Motor neuron (in vitro differentiated cells): ENCODE results near the gene EYS. TPM values are rescaled to one million over a fixed set of nuclear protein-coding genes. Genes with fewer than 3 reads are reported as not detected.
A peak's percentile ranks its signal among the peaks of the same experiment; 100 is the strongest.
"Not testable (repeated sequence)": the region's sequence is repeated elsewhere in the genome, so short reads cannot be mapped to it uniquely, and the experiment has no call there.

Experiments
- ATAC-seq, 8 experiments: fragments of 200-7000 bp; cut with Tn5 transposase; replicated peaks in 6 of 8; 2 replicates each; pipeline ENCODE4 v1.8.0; 2021; ENCODE audit warnings: mild to moderate bottlenecking in 8 of 8, moderate library complexity in 8 of 8
- H3K27ac ChIP-seq, 2 donors: fragments of 250-450 bp; sonication (Bioruptor Pico); 2 replicates each; pipeline ENCODE4 v1.9.0; 2021; ENCODE audit warnings: antibody characterized with exemption in 2 of 2, mild to moderate bottlenecking in 2 of 2, moderate library complexity in 1 of 2
- H3K4me1 ChIP-seq, 2 donors: fragments of 250-450 bp; sonication (Bioruptor Pico); replicated peaks in 1 of 2; 2 replicates each; pipeline ENCODE4 v1.6.1; 2021; ENCODE audit warnings: antibody characterized with exemption in 2 of 2, mild to moderate bottlenecking in 2 of 2, moderate library complexity in 1 of 2
- H3K4me3 ChIP-seq, 5 donors: fragments of 250-450 bp; sonication (Bioruptor Pico); 2 replicates each; pipeline ENCODE4 v1.9.0; 2021; ENCODE audit warnings: antibody characterized with exemption in 5 of 5, mild to moderate bottlenecking in 5 of 5, moderate library complexity in 4 of 5
- WGBS, 10 experiments: fragments of 450-650 bp; shearing (Covaris generic); methylation state at CpG; one replicate each; pipeline ENCODE4 v1.0.0; 2022; 5-methylcytosine and 5-hydroxymethylcytosine counted together
- in situ Hi-C, 9 experiments: fragments of 400-800 bp; cut with MboI; loops; one replicate each; pipeline ENCODE4 v1.15.0; 2021; ENCODE audit warnings: low sequenced_read_pairs in 9 of 9, low pct_unique_long_range_greater_than_20kb in 2 of 9; ENCODE audit not compliant: unreplicated experiment in 9 of 9
- total RNA-seq, 8 experiments: library from RNA; unstranded; fragments of 300-600 nt; gene quantifications; 2 replicates each; pipeline versions ENCODE4 v1.2.3 to v1.2.4, GENCODE V29; 2022

EYS gene
- total RNA-seq, 8 experiments from 2014 or later: 0.71 to 3.7 (median 1.2) TPM

- in situ Hi-C loops: no loop called here
- Histone ChIP-seq H3K27ac (no peak overlapping the region), H3K4me3 (no peak overlapping the region), H3K4me1 (no peaks in the 10 kb centered on the region)
- no peak for ATAC-seq
- WGBS, 10 experiments: 0 to 100% (median 32%) methylated on average over 1 to 2 of the region's 2 CpGs; no CpG with 5 or more reads in 1 of the 10 experiments
Measured at GRCh38 chr6:65610746-65611145, 96.3 kb downstream of the EYS start.

- Histone ChIP-seq H3K4me1 (no peaks in the 10 kb centered on the region), H3K27ac (no peak overlapping the region), H3K4me3 (no peak overlapping the region)
- in situ Hi-C loops: no loop called here
- WGBS, 10 experiments: 22 to 100% (median 73%) methylated on average over 3 to 4 of the region's 4 CpGs
- no peak for ATAC-seq
Measured at GRCh38 chr6:65595540-65595939, 111.5 kb downstream of the EYS start.

GRCh38 chr6:65570340-65570739 is 136.7 kb downstream of the EYS start:
- no peak for ATAC-seq
- Histone ChIP-seq H3K4me3 (no peak overlapping the region), H3K4me1 (no peaks in the 10 kb centered on the region), H3K27ac (no peak overlapping the region)
- 0 to 67% (median 33%) methylated on average over 1 of the region's 1 CpG; no CpG with 5 or more reads in 1 of the 10 experiments for WGBS, 10 experiments
- in situ Hi-C loops: no loop called here

- Histone ChIP-seq H3K4me1 (no peaks in the 10 kb centered on the region), H3K4me3 (no peak overlapping the region), H3K27ac (no peak overlapping the region)
- no peak for ATAC-seq
- in situ Hi-C loops: no loop called here
- WGBS, 10 experiments: 17 to 89% (median 71%) methylated on average over 1 to 2 of the region's 2 CpGs; no CpG with 5 or more reads in 5 of the 10 experiments
Measured at GRCh38 chr6:65569505-65569904, 137.5 kb downstream of the EYS start.

GRCh38 chr6:65569056-65569455 is 138.0 kb downstream of the EYS start:
- 0 to 100% (median 71%) methylated on average over 1 to 3 of the region's 7 CpGs; no CpG with 5 or more reads in 5 of the 10 experiments for WGBS, 10 experiments

GRCh38 chr6:65566117-65566516 is 140.9 kb downstream of the EYS start:
- no peak for ATAC-seq
- Histone ChIP-seq H3K27ac (no peak overlapping the region), H3K4me1 (no peaks in the 10 kb centered on the region), H3K4me3 (no peak overlapping the region)
- WGBS, 10 experiments: 0 to 100% (median 79%) methylated on average over 1 to 3 of the region's 3 CpGs
- in situ Hi-C loops: no loop called here

More at GRCh38 chr6:65569056-65569455, 138.0 kb downstream of the EYS start:
- H3K4me3 ChIP-seq, in situ Hi-C loops, ATAC-seq, H3K4me1 ChIP-seq, H3K27ac ChIP-seq: not testable (repeated sequence)

- Histone ChIP-seq H3K4me3 (no peak overlapping the region), H3K4me1 (no peaks in the 10 kb centered on the region), H3K27ac (no peak overlapping the region)
- no peak for ATAC-seq
- in situ Hi-C loops: no loop called here
- 0 to 100% (median 80%) methylated on average over 1 to 4 of the region's 6 CpGs; no CpG with 5 or more reads in 3 of the 10 experiments for WGBS, 10 experiments
Measured at GRCh38 chr6:65558071-65558470, 149.0 kb downstream of the EYS start.

GRCh38 chr6:65557224-65557623 is 149.8 kb downstream of the EYS start:
- Histone ChIP-seq H3K4me3 (no peak overlapping the region), H3K27ac (no peak overlapping the region), H3K4me1 (no peaks in the 10 kb centered on the region)
- WGBS, 10 experiments: 14 to 93% (median 53%) methylated on average over 1 to 4 of the region's 6 CpGs; no CpG with 5 or more reads in 6 of the 10 experiments
- ATAC-seq: no peak
- in situ Hi-C loops: no loop called here

GRCh38 chr6:65546894-65547293 is 160.1 kb downstream of the EYS start:
- ATAC-seq: no peak
- Histone ChIP-seq H3K4me3 (no peak overlapping the region), H3K27ac (no peak overlapping the region), H3K4me1 (no peaks in the 10 kb centered on the region)
- WGBS, 10 experiments: 55 to 100% (median 91%) methylated on average over 1 to 3 of the region's 3 CpGs; no CpG with 5 or more reads in 4 of the 10 experiments
- in situ Hi-C loops: no loop called here

GRCh38 chr6:65545920-65546319 is 161.1 kb downstream of the EYS start:
- WGBS, 10 experiments: 0 to 100% (median 95%) methylated on average over 1 to 2 of the region's 2 CpGs; no CpG with 5 or more reads in 1 of the 10 experiments
- H3K27ac ChIP-seq: no peak overlapping the region
- no peaks in the 10 kb centered on the region for H3K4me1 ChIP-seq
- in situ Hi-C loops: no loop called here
- peak in 1 of 8 experiments; percentile 53 for ATAC-seq
- H3K4me3 ChIP-seq: no peak overlapping the region

- no peak overlapping the region for H3K4me3 ChIP-seq
- WGBS, 10 experiments: 57 to 100% (median 83%) methylated on average over 1 of the region's 1 CpG; no CpG with 5 or more reads in 4 of the 10 experiments
- ATAC-seq: no peak
- no peaks in the 10 kb centered on the region for H3K4me1 ChIP-seq
- H3K27ac ChIP-seq: no peak overlapping the region
- in situ Hi-C loops: no loop called here
Measured at GRCh38 chr6:65538644-65539043, 168.4 kb downstream of the EYS start.

GRCh38 chr6:65537600-65537999 is 169.4 kb downstream of the EYS start:
- 0 to 100% (median 75%) methylated on average over 2 of the region's 2 CpGs for WGBS, 10 experiments
- in situ Hi-C loops: no loop called here
- peak in 3 of 8 experiments; percentile 29 to 94 (median 53) for ATAC-seq
- H3K4me3 ChIP-seq: no peak overlapping the region
- H3K4me1 ChIP-seq: no peaks in the 10 kb centered on the region
- H3K27ac ChIP-seq: no peak overlapping the region

GRCh38 chr6:65531533-65531932 is 175.5 kb downstream of the EYS start:
- Histone ChIP-seq H3K27ac (no peak overlapping the region), H3K4me1 (no peaks in the 10 kb centered on the region), H3K4me3 (no peak overlapping the region)
- in situ Hi-C loops: no loop called here
- no peak for ATAC-seq
- 0 to 100% (median 84%) methylated on average over 1 to 3 of the region's 3 CpGs for WGBS, 10 experiments

GRCh38 chr6:65524232-65524631 is 182.8 kb downstream of the EYS start:
- no peak for ATAC-seq
- no peak overlapping the region for H3K4me3 ChIP-seq
- no peak overlapping the region for H3K27ac ChIP-seq
- in situ Hi-C loops: no loop called here
- 0 to 100% (median 78%) methylated on average over 1 to 2 of the region's 2 CpGs; no CpG with 5 or more reads in 2 of the 10 experiments for WGBS, 10 experiments
- no peaks in the 10 kb centered on the region for H3K4me1 ChIP-seq
